ENCODE results near the gene SLX4. TPM values are rescaled to one million over a fixed set of nuclear protein-coding genes. Genes with fewer than 3 reads are reported as not detected.

Gene SLX4
- polyA plus RNA-seq, 6 donors from 2014 or later: 0.29 to 1.6 (median 0.74) TPM

GRCh38 chr16:3602320-3602653 lies 9.1 kb downstream of the SLX4 start:
- DNase-seq: no peak
- Mint-ChIP-seq H3K4me1 (peaks cover 10 to 12% (median 11%) of the 10 kb centered on the region in 3 donors), H3K27me3 (no peaks in the 10 kb centered on the region), H3K27ac (no peak overlapping the region), H3K4me3 (no peak overlapping the region), H3K36me3 (peaks cover 17 to 19% of the 10 kb centered on the region in 2 donors), H3K9me3 (no peaks in the 10 kb centered on the region)
- no peak for ATAC-seq (ENCODE audit: low read depth in 2 of 2)

- H3K27me3 Mint-ChIP-seq: no peaks in the 10 kb centered on the region
- no peak for DNase-seq
- peaks cover 17 to 19% of the 10 kb centered on the region in 2 donors for H3K36me3 Mint-ChIP-seq
- no peak overlapping the region for H3K4me3 Mint-ChIP-seq
- H3K4me1 Mint-ChIP-seq: peaks cover 5 to 8% (median 6%) of the 10 kb centered on the region in 3 donors
- no peaks in the 10 kb centered on the region for H3K9me3 Mint-ChIP-seq
- no peak for ATAC-seq (ENCODE audit: low read depth in 2 of 2)
- no peak overlapping the region for H3K27ac Mint-ChIP-seq
Measured at GRCh38 chr16:3601614-3602319, 9.6 kb downstream of the SLX4 start.

- Mint-ChIP-seq H3K9me3 (no peaks in the 10 kb centered on the region), H3K27ac (no peak overlapping the region), H3K4me3 (no peak overlapping the region), H3K27me3 (no peaks in the 10 kb centered on the region), H3K36me3 (peaks cover 13 to 17% of the 10 kb centered on the region in 2 donors), H3K4me1 (no peaks in the 10 kb centered on the region)
- no peak for ATAC-seq (ENCODE audit: low read depth in 2 of 2)
- DNase-seq: no peak
Measured at GRCh38 chr16:3599922-3600321, 11.5 kb downstream of the SLX4 start.

GRCh38 chr16:3599121-3599520 lies 12.3 kb downstream of the SLX4 start:
- no peaks in the 10 kb centered on the region for H3K4me1 Mint-ChIP-seq
- peaks cover 13 to 17% of the 10 kb centered on the region in 2 donors for H3K36me3 Mint-ChIP-seq
- H3K27ac Mint-ChIP-seq: peak overlapping the region in 1 of 6 donors; percentile 14
- no peaks in the 10 kb centered on the region for H3K9me3 Mint-ChIP-seq
- DNase-seq (no peak), ATAC-seq (ENCODE audit: low read depth in 2 of 2) (no peak)
- H3K4me3 Mint-ChIP-seq: no peak overlapping the region
- no peaks in the 10 kb centered on the region for H3K27me3 Mint-ChIP-seq

GRCh38 chr16:3598236-3598635 lies 13.2 kb downstream of the SLX4 start:
- Mint-ChIP-seq H3K27me3 (no peaks in the 10 kb centered on the region), H3K4me1 (no peaks in the 10 kb centered on the region), H3K4me3 (no peak overlapping the region), H3K36me3 (peaks cover 12 to 13% of the 10 kb centered on the region in 2 donors), H3K27ac (no peak overlapping the region), H3K9me3 (no peaks in the 10 kb centered on the region)
- DNase-seq: no peak
- no peak for ATAC-seq (ENCODE audit: low read depth in 2 of 2)

GRCh38 chr16:3597676-3598075 lies 13.7 kb downstream of the SLX4 start:
- Mint-ChIP-seq H3K4me1 (no peaks in the 10 kb centered on the region), H3K9me3 (no peaks in the 10 kb centered on the region), H3K4me3 (no peak overlapping the region), H3K27ac (no peak overlapping the region), H3K36me3 (peaks cover 11 to 13% of the 10 kb centered on the region in 2 donors), H3K27me3 (no peaks in the 10 kb centered on the region)
- no peak for ATAC-seq (ENCODE audit: low read depth in 2 of 2)
- DNase-seq: no peak

GRCh38 chr16:3597226-3597625 lies 14.2 kb downstream of the SLX4 start:
- no peaks in the 10 kb centered on the region for H3K4me1 Mint-ChIP-seq
- H3K4me3 Mint-ChIP-seq: no peak overlapping the region
- ATAC-seq (ENCODE audit: low read depth in 2 of 2) (no peak), DNase-seq (no peak)
- H3K36me3 Mint-ChIP-seq: peaks cover 11 to 13% of the 10 kb centered on the region in 2 donors
- peak overlapping the region in 1 of 6 donors; percentile 10 for H3K27ac Mint-ChIP-seq
- no peaks in the 10 kb centered on the region for H3K27me3 Mint-ChIP-seq
- H3K9me3 Mint-ChIP-seq: no peaks in the 10 kb centered on the region

GRCh38 chr16:3596101-3596861 lies 15.1 kb downstream of the SLX4 start:
- Mint-ChIP-seq H3K9me3 (no peaks in the 10 kb centered on the region), H3K36me3 (peaks cover 5 to 6% of the 10 kb centered on the region in 2 donors), H3K4me3 (no peak overlapping the region), H3K27ac (no peak overlapping the region), H3K27me3 (no peaks in the 10 kb centered on the region), H3K4me1 (no peaks in the 10 kb centered on the region)
- DNase-seq: no peak
- ATAC-seq (ENCODE audit: low read depth in 2 of 2): no peak

GRCh38 chr16:3595521-3596021 lies 15.8 kb downstream of the SLX4 start:
- H3K9me3 Mint-ChIP-seq: no peaks in the 10 kb centered on the region
- H3K27me3 Mint-ChIP-seq: no peaks in the 10 kb centered on the region
- no peak overlapping the region for H3K4me3 Mint-ChIP-seq
- peaks cover 6 to 9% of the 10 kb centered on the region in 2 donors for H3K36me3 Mint-ChIP-seq
- H3K4me1 Mint-ChIP-seq: no peaks in the 10 kb centered on the region
- no peak overlapping the region for H3K27ac Mint-ChIP-seq
- no peak for ATAC-seq (ENCODE audit: low read depth in 2 of 2)
- DNase-seq: no peak

- no peak overlapping the region for H3K4me3 Mint-ChIP-seq
Measured at GRCh38 chr16:3595110-3595486, 16.3 kb downstream of the SLX4 start.

GRCh38 chr16:3594316-3595109 lies 16.9 kb downstream of the SLX4 start:
- Mint-ChIP-seq H3K9me3 (no peaks in the 10 kb centered on the region), H3K27ac (peak overlapping the region in 1 of 6 donors; percentile 65), H3K4me1 (no peaks in the 10 kb centered on the region), H3K36me3 (peaks cover 6 to 16% of the 10 kb centered on the region in 2 donors), H3K4me3 (no peak overlapping the region), H3K27me3 (no peaks in the 10 kb centered on the region)
- no peak for ATAC-seq (ENCODE audit: low read depth in 2 of 2)
- DNase-seq: no peak

More at GRCh38 chr16:3595110-3595486, 16.3 kb downstream of the SLX4 start:
- Mint-ChIP-seq H3K4me1 (no peaks in the 10 kb centered on the region), H3K27ac (no peak overlapping the region), H3K9me3 (no peaks in the 10 kb centered on the region), H3K27me3 (no peaks in the 10 kb centered on the region), H3K36me3 (peaks cover 6 to 14% of the 10 kb centered on the region in 2 donors)
- DNase-seq: no peak
- no peak for ATAC-seq (ENCODE audit: low read depth in 2 of 2)

GRCh38 chr16:3592559-3592958 lies 18.8 kb downstream of the SLX4 start:
- no peak for DNase-seq
- no peaks in the 10 kb centered on the region for H3K9me3 Mint-ChIP-seq
- no peaks in the 10 kb centered on the region for H3K27me3 Mint-ChIP-seq
- no peaks in the 10 kb centered on the region for H3K4me1 Mint-ChIP-seq
- no peak overlapping the region for H3K4me3 Mint-ChIP-seq
- peaks cover 6 to 16% of the 10 kb centered on the region in 2 donors for H3K36me3 Mint-ChIP-seq
- H3K27ac Mint-ChIP-seq: no peak overlapping the region
- no peak for ATAC-seq (ENCODE audit: low read depth in 2 of 2)

GRCh38 chr16:3591991-3592390 lies 19.4 kb downstream of the SLX4 start:
- no peak for ATAC-seq (ENCODE audit: low read depth in 2 of 2)
- H3K9me3 Mint-ChIP-seq: no peaks in the 10 kb centered on the region
- no peak overlapping the region for H3K4me3 Mint-ChIP-seq
- H3K4me1 Mint-ChIP-seq: peaks cover 0 to 3% (median under 1%) of the 10 kb centered on the region in 3 donors
- peaks cover 6 to 16% of the 10 kb centered on the region in 2 donors for H3K36me3 Mint-ChIP-seq
- H3K27ac Mint-ChIP-seq: no peak overlapping the region
- no peak for DNase-seq
- no peaks in the 10 kb centered on the region for H3K27me3 Mint-ChIP-seq
